Measurements from ENCODE around the gene ARHGEF17.

DNA sequence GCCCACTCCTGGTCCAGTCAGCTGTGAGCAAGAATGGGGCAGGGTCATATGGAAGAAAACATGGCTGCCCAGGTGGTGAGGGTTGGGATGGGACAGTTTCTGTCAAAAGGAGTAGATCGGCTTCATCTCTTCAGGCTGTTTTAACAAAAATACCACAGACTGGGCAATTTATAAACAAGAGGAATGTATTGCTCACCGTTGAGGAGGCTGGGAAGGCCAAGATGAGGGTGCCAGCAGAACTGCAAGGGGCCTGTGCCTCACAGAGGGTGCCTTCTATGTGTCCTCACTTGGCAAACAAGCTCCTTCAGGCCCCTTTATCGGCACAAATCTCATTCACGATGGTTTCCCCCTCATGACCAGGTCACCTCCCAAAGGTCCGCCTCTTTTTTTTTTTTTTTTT lies 50.0 kb downstream of the ARHGEF17 start:
- TF ChIP-seq, protein P1, sequence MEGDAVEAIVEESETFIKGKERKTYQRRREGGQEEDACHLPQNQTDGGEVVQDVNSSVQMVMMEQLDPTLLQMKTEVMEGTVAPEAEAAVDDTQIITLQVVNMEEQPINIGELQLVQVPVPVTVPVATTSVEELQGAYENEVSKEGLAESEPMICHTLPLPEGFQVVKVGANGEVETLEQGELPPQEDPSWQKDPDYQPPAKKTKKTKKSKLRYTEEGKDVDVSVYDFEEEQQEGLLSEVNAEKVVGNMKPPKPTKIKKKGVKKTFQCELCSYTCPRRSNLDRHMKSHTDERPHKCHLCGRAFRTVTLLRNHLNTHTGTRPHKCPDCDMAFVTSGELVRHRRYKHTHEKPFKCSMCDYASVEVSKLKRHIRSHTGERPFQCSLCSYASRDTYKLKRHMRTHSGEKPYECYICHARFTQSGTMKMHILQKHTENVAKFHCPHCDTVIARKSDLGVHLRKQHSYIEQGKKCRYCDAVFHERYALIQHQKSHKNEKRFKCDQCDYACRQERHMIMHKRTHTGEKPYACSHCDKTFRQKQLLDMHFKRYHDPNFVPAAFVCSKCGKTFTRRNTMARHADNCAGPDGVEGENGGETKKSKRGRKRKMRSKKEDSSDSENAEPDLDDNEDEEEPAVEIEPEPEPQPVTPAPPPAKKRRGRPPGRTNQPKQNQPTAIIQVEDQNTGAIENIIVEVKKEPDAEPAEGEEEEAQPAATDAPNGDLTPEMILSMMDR (IDR thresholded peaks at IDR 0.05; ENCODE audit: poor library complexity): no peak
- no peak for TF ChIP-seq EZH2phosphoT487 (IDR thresholded peaks at IDR 0.05; ENCODE audit: low read depth, severe bottlenecking, unreplicated experiment)
